GM21723 (cell line): ENCODE data around the gene ITGA11.

ENCODE experiments used
- ATAC-seq: cut with Tn5 transposase; IDR thresholded peaks from one replicate; pipeline ENCODE4 v1.9.1; 2021; ENCODE audit warnings: mild to moderate bottlenecking, moderate library complexity; ENCODE audit not compliant: unreplicated experiment

ITGA11 gene

DNA sequence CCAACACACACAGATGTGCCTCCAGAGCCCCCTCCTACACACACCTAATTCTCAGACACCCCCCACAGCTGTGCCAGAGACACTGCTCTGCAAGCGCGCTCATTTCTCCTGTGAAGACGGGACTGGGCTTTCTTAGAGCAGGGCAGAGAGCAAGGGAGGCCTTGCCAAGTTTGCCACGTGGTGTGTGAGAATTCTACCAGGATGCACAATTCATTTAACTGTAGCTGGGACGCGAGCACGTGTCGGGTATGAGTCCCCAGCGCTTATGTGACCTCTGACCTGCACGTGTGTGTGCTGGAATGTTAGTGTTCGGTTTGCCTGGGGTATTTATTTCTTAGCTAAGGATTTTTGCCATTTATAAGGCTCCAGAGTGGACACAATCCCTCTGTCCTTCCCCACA lies 117.4 kb downstream of the ITGA11 start:
- no peak for ATAC-seq

DNA sequence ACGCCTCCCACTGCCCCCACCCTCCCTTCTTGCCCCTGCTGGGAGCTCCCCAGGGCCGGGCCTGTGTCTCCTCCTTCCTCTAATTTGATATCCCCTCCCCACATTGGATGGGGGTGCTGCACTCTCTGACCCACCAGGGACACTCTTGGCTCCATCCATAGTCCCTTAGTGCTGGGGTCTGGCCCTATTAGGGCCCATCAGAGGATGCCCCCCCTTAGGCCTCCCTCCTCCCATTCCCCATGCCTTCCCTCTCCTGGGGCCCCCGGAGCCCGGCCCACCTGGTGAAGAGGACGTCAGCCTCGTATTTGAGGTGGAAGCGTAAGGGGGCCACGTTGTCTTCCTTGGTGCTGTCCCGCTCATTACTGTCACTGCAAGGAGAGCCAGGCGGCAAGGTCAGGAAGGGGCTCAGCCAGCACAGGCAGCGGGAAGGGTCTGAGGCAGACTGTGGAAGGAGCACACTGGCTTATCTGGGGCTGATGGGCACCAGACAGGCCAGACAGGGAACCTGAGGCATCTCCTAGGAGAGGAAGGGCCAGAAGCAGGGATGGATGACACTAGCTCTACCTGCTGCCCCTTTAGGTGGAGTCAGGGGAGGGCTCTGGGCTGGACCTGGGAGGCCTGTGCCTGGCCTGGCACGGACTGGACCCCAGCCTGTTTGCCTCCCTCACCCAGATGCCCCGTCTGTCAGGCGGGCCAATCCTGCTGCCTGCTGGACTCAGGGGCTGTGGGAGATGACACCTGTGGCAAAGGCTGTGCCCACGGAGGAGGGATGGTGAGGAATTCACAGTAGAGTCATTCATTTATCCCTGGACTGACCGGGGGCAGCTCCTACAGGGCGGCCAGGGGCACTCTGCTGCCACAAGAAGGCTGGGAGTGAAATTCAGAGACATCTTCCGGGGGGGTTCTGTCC lies 118.2 kb downstream of the ITGA11 start:
- ATAC-seq, result no peak

- no peak for ATAC-seq
Measured at GRCh38 chr15:68312701-68313204, 119.2 kb downstream of the ITGA11 start.

- no peak for ATAC-seq
Measured at GRCh38 chr15:68311859-68312557, 120.0 kb downstream of the ITGA11 start.

DNA sequence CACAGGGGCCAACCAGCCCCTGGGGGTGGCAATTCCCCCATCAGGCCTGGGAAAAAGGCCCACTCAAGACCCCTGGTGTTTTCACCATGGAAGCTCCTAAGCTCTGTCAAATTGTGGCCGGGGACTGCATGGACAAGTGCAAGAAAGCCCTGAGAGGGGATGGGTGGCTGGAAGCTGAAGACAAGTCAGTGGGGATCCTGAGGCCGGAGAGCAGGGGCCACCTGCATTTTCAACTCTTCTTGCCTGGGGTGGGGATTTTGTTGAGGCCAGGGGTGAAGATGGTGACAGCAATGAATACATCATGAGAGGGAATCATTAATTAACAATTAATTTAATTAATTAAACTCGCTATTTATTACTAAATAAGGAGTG lies 120.5 kb downstream of the ITGA11 start:
- ATAC-seq, result no peak

GRCh38 chr15:68310804-68311463 lies 121.0 kb downstream of the ITGA11 start:
- ATAC-seq, result no peak

GRCh38 chr15:68310178-68310803 lies 121.7 kb downstream of the ITGA11 start:
- ATAC-seq, result no peak

DNA sequence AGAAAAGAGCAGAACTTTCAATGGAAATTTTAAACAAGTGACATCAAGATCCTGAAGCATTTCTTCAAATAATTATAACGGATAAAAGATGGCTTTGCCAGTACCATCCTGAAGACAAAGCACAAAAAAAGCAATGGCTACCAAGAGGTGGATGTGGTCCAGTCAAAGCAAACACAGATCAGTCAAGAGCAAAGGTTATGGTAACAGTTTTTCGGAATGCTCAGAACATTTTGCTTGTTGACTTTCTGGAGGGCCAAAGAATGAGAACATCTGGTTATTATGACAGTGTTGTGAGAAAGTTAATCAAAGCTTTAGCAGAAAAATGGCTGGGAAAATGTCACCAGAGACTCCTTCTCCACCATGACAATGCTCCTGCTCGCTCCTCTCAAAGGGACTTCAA lies 122.9 kb downstream of the ITGA11 start:
- ATAC-seq, result no peak

DNA sequence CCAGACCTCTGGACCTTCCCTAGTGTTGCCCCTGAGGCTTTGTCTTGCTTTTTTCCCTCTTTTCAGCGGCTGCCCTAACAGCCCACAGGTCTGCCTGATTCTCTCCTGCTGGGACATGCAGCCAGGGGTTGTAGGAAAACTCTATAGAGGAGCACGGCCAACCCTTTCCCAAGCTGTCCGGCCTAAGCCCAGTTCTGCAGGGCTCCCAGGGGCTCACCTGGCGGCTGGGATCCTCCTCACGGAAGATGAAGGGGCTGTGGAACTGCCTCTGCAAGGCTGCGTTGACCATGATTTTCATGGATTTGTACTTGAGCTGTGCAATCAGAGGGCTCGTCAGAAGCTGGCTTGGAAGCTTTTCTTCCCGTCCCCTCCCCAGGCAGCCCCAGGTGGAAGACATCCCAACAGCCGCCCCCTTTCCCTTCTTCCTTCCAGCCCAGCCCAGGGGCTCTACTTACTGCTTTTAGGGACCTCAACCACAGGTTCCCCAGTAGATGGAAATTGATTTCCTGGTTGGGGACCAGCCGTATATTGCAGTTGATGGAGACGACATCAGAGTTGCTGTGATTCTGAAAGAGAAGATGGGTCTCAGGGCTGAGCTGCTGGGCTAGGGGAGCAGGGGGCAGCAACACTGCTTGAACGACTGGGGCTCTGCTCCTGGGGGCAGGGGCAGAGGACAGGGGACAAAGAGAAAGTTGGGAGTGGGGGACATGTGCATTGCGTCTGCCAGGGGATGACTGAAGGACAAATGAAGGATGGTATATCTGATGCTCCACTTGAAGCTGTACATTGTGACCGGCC lies 124.6 kb downstream of the ITGA11 start:
- no peak for ATAC-seq

- ATAC-seq, result no peak
Measured at GRCh38 chr15:68305420-68305871, 126.5 kb downstream of the ITGA11 start.

- no peak for ATAC-seq
Measured at GRCh38 chr15:68304589-68305337, 127.2 kb downstream of the ITGA11 start.

DNA sequence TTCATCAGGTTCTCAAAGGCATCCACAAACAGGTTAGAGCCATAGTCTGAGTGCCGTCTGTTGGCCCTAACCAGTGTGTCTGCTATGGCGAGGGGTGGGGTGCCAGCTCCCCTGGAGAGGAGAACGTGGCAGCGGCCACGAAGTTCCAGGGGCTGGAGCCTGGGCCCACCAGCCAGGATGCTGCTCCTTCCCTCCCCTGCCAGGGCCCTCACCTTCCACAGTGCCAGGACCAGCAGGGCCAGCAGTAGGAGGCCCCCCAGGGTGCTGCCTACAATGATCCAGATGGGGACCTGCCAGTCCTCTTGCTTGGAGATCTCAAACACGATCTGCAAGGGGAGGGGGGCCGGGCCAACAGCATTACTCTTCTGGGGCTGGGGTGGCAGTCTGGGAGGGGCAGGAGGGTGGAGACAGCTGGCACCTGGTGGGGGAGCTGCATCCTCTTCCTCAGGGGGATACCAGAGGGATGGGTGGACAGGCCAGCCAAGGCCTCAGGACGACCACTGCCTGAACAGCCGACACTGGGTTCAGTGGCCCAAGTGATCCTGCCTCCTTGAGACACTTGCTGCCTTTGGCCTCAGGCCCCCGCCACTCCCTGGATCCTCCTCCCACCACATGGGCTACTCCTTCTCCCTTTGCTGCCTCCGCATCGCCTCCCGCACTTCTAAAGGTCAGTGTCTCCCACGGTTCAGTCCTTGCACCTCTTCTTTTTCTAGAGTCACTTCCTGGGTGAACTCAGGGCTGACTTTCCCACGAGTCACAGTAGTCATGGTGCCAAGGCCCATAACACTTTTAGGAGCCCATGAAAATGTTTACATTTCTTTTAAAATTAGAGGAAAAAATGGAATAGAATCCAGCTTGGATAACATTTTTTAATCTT lies 128.2 kb downstream of the ITGA11 start:
- ATAC-seq, result no peak

DNA sequence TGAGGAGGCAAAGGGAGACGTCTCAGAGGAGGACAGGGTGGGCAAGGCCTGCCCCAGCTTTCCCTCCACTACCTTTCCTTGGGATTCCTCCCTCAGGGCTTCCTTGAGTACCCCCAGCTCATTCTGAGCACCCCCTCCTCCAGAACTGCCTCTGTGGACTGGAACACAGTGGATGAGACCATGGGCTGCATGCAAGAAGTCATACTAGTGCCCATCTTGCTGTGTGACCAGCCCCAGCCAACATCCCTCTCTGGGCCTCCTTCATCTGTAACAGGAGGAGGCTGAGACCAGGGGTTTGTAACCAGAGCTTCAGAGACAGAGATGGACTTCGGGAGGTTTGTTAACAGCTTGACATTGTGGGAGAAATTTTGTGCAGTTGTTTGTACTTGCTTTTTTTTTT lies 128.8 kb downstream of the ITGA11 start:
- ATAC-seq, result no peak

GRCh38 chr15:68302729-68303128 lies 129.2 kb downstream of the ITGA11 start:
- no peak for ATAC-seq

GRCh38 chr15:68301301-68301700 lies 130.7 kb downstream of the ITGA11 start:
- ATAC-seq, result no peak

DNA sequence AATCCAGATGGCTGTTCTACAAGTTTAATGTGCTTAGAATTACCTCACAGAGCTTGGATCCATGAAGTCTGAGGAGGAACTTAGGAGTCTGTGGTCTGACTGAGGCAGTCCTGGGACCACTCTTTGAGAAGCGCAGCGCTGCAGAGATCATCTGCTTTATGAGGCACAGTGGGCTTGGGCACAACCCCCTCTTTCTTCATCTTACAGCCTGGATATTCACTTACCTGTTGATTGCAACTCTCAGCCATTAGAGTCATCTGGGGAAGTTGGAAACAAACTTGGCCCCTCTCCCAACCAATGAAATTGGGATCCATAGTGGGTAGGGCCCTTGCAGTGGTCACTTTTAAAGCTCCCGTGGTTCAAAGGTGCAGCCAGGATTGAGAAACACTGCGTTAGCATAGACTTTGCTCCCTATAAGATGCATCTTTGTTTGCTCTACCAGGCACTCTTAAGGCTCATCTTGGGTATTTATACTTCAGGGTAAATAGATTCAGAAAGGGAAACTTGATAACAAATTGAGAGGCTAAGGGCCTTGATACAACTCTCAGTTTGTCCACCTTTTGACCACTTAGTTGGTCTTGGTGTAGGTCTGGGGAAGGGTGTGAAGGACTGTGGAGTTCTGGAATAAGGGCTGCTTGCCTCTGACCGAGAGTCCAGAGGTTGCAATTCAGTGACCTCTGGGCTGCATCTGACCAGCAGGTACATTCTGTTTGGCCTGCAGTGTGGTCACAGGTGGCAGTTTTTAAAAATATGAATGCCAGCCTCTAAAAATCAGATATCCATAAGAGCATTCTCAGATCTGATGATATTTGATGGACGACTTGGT lies 131.6 kb downstream of the ITGA11 start:
- no peak for ATAC-seq

GRCh38 chr15:68299436-68299835 lies 132.5 kb downstream of the ITGA11 start:
- ATAC-seq, result peak; percentile 9
